Prostate gland (tissue), 2 donors: Measurements from ENCODE around the gene CSRNP2.

Experiments used
- POLR2AphosphoS5 ChIP-seq: sonication (generic); formaldehyde crosslinking; IDR thresholded peaks from one replicate; pipeline ENCODE4 v1.6.1; 2017; ENCODE audit warnings: antibody characterized with exemption
- TF ChIP-seq, protein P1 (sequence below), 4 experiments: fragments of 200-600 bp in 2 of 4; fragments of 450-650 bp in 2 of 4; sonication (generic) in 2 of 4; IDR thresholded peaks; 1 replicate in 3 of 4; 2 replicates in 1 of 4; pipeline ENCODE4 v1.5.1; 2016 to 2019; ENCODE audit warnings: antibody characterized with exemption in 4 of 4, mild to moderate bottlenecking in 2 of 4, moderate library complexity in 2 of 4

DNA sequence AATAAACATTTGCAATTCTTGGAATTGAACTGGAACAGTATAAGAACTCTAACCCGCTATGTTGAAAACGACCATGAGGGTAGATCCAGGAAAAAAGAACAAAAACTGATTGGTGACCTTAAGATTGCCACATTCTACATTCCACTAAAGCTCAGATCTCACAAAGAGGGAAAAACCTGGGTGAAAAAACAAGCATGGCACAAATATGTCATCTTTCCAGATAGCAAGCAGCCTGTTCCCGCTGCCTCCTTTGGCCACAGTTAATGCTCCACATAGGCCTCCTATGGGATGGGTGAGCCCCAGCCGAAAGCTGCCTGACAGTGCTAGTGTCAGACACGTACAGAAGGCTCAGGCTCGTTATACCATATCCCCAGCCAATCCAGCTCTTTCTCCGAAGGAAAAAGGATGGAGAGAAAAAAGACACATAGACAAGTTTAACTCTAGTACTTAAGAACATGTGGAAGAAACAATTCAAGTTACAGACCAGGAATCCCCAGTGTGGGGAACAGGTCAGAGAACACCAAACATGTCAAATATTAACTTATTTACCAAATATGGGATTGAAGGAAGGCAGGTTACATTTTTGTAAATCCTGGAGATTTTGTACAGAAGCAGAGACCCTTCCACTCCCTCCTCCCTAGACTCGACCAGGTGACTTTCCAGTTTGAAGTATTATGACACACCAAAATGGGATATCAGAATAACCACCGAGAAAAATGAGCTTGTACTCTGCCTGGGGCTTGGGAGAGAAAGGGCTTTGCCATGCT lies 20.6 kb downstream of the CSRNP2 start:
- TF ChIP-seq, protein P1, sequence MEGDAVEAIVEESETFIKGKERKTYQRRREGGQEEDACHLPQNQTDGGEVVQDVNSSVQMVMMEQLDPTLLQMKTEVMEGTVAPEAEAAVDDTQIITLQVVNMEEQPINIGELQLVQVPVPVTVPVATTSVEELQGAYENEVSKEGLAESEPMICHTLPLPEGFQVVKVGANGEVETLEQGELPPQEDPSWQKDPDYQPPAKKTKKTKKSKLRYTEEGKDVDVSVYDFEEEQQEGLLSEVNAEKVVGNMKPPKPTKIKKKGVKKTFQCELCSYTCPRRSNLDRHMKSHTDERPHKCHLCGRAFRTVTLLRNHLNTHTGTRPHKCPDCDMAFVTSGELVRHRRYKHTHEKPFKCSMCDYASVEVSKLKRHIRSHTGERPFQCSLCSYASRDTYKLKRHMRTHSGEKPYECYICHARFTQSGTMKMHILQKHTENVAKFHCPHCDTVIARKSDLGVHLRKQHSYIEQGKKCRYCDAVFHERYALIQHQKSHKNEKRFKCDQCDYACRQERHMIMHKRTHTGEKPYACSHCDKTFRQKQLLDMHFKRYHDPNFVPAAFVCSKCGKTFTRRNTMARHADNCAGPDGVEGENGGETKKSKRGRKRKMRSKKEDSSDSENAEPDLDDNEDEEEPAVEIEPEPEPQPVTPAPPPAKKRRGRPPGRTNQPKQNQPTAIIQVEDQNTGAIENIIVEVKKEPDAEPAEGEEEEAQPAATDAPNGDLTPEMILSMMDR (IDR thresholded peaks at IDR 0.05): no peak
- no peak for TF ChIP-seq POLR2AphosphoS5
